Measurements from ENCODE around the gene PALM3.

The PALM3 gene, protein sequence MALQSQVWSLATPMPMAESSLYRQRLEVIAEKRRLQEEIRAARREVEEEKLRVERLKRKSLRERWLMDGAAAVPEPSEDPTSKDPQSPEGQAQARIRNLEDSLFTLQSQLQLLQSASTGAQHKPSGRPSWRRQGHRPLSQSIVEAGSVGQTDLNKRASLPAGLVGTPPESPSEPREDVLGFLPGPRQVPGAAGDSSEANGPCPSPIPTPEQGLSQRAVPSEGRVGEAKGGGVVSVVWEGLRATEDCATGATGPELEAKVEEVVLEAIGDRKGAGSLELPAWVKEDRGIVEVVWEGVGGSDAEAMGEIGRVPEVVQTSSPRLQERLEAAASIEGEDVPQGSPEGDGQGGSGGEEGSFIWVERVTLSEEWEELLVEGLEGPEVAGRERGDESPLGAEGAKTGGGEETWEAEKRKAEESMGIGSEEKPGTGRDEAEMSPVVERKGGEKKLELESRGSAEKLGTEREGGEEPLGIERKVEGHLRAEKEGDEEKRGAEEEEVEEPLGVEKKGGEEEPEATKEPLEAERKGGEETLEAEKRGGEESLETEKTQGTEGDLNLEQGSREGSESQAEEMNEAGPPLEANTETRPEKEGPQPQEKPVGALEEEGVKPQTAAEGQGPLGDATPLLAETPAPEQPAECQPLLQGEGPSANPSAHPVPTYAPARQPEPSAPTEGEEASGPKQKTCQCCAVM

GRCh38 chr19:14061751-14062557 is at the start of gene PALM3:
PALM3 (minus strand) TSS chr19:14062076; CDS start chr19:14061980, 96 bp downstream.
- DNase-seq = no peak

- DNase-seq = no peak
These were observed 49.6 kb upstream of the PALM3 start for GRCh38 chr19:14111486-14111885.

GRCh38 chr19:14110650-14111049 is 48.8 kb upstream of the PALM3 start:
- DNase-seq = no peak

GRCh38 chr19:14107581-14108461 is 45.9 kb upstream of the PALM3 start:
- no peak for DNase-seq

GRCh38 chr19:14106840-14107239 is 45.0 kb upstream of the PALM3 start:
- no peak for DNase-seq

GRCh38 chr19:14105680-14106079 is 43.8 kb upstream of the PALM3 start:
- DNase-seq = no peak

DNA sequence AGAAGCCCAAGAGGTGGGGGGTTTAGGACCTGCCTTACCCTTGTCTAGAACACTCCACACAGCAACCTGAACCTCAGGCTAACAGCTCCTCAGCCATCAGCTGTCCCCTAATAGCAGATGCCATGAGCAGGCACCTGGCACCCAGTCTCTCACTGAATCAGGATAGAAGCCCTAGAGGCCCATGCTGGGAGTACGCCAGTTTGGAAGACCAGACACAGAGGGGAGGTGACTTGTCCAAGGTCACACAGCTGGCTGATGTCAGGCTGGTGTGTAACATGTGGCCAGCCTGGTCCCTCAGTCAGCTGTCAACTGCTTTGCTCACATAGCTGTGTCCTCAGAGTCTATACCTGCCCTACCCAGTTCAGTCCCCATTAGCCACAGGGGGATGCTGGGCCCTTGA is 41.4 kb upstream of the PALM3 start:
- no peak for DNase-seq

DNA sequence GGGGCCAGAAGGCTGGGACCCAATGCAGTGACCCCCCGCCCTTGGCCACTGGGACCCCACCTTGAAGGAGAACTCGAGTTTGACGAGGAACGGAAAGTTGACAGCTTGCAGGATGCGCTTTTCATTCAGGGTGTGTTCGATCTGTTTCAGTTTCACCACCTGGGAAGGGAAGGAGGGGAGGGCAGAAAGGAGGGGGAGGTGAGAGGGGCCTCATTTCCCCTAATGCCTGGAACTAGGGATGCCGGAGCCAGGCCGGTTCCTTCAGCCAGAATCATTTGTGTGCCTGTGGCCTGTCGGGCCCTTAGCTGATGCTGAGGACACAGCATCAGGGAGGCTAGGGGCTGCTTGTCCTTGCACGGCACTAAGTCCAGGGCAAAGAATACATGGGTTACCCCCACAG is 40.9 kb upstream of the PALM3 start:
- no peak for DNase-seq

DNA sequence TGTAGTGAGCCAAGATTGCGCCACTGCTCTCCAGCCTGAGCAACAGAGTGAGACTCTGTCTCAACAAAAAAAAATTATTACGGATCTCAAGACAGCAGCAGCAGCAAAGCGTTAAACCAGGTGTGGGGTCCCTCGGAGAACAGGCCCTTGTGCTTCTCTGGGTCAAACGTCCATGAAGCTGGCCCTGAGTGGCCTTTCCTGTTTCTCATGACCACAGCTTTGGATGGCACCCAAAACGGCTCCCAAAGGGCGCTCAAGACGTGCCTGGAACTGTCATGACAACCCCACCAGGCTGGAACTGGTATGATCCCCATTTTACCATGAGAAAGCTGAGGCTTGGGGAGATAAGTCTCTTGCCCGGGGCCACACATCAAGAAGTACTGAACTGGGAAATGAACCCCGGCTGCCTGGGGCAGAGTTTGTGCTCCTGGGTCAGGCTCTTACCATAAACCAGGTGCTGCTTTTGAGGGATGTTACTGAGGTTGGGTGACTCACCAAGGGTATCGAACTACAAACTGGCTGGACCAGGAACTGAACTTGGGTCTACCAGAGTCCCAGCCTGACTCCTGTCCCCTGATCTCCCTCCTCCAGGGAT is 40.3 kb upstream of the PALM3 start:
- DNase-seq = no peak

DNA sequence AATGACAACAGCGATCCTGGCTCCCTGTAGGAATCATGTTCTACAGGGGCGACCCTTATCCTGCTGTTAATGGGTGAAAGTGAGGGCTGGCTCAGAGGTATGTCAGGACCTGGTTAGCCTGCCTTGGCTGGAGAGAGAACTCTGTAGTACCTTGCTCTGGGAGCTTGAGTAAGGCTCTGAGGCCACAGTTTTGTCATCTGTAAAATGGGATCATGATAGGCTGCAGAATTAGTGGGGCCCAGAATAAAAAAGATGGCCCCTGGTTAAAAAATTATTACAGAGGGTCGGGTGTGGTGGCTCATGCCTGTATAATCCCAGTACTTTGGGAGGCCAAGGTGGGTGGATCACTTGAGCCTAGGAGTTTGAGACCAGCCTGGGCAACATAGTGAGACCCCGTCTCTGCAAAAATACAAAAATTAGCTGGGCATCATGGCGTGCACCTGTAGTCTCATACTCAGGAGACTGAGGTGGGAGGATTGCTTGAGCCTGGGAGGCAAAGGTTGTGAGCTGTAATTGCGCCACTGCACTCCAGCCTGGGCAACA is 39.2 kb upstream of the PALM3 start:
- DNase-seq = no peak

DNA sequence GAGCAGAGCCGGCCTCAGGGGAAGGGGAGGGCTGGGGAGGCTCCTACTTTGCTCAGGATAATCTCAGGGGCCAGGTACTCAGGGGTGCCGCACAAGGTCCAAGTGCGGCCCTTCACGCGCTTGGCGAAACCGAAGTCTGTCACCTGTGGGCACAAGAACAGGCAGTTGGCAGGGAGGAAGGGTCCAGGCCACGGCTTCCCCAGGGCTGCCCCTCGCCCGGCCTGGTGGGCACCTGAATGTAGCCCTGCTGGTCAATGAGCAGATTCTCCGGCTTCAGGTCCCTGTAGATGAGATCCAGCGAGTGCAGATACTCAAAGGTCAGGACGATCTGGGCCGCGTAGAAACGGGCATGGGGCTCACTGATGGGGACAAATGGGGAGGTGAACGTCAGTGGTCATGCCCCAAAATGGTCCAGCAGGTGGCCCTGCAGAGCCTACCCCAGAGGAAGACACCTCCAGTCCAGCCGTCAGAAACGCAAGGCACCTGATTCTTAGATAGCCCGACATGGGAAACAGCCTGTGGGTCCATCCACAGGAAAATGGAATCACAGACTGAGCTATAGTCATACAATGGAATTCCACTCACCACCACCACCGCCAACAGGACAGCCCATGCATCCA is 35.8 kb upstream of the PALM3 start:
- no peak for DNase-seq

DNA sequence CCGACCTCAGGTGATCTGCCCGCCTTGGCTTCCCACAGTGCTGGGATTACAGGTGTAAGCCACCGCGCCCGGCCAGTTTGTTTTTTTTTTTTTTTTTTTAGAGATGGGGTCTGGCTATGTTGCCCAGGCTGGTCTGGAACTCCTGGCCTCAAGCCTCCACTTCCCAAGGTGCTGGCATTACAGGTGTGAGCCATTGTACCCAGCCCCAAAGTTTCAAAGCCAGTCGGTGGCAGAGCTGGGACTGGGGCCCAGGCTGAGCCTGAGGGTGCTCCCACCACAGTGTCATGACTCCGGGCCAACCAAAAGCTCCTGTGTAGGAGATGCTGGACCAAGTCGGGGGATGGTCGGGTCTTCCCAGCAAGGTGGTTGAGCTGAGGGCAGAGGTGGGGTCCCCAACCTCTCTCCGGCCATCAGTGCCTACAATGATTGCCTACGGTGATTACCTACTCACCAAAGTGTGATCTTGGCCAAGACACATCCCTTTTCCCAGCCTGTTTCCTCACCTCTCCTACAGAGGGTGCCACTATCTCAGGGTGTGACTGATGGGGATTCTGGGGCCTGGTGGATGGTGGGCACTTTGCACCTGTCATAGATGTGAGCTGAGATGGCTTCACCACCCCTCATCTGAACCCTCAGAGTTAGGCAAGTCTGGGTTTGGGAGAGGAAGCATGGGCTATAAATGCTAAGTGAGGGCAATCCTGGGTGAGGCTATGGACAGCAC is 34.6 kb upstream of the PALM3 start:
- no peak for DNase-seq

GRCh38 chr19:14094854-14095253 is 33.0 kb upstream of the PALM3 start:
- no peak for DNase-seq

GRCh38 chr19:14093117-14093823 is 31.4 kb upstream of the PALM3 start:
- no peak for DNase-seq

DNA sequence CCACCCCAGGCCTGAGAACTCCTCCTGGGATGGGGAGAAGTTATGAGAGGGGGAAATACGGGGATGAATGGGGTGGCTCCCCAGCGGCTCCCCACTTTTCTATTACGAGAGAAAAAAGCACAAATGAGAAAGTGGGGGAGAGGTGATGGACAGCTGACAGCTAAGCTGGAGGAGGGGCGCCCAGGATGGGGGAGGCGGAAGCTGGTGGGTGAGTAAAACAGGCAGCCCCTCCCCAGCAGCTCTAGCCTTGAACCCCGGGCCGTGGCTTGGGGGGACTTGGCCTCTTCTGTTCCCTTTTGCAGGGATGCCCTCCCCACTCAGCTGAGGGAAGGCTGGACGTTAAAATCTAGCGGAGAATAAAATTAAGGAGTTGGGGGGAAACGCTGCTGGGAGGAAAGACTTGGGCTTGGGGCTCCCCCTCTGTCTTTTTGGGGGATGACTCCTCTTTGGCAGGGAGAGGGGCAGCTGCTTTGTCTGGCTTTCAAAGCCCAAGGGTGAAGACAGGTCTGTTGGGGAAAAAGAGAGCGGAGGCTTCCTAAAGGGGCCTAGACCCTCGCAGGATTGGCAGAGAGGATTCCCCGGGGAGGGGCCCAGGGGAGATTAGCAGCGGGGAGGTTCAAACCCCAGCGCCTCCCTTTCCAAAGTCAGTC is 30.1 kb upstream of the PALM3 start:
- no peak for DNase-seq

GRCh38 chr19:14091081-14091812 is 29.4 kb upstream of the PALM3 start:
- no peak for DNase-seq

GRCh38 chr19:14090509-14091080 is 28.7 kb upstream of the PALM3 start, which contains the start of gene SAMD1:
SAMD1 (minus strand) TSS chr19:14090751.
- DNase-seq = peak; percentile 67 to 81
